K562 (cell line): Measurements from ENCODE around the gene PCDHGB1. TPM values are rescaled to one million over a fixed set of nuclear protein-coding genes. Genes with fewer than 3 reads are reported as not detected.

Experiments used
- ARHGAP35 ChIP-seq: fragments of 450-650 bp; IDR thresholded peaks from 2 replicates; pipeline ENCODE4 v1.6.1; 2018; ENCODE audit not compliant: partially characterized antibody
- CHD7 ChIP-seq: fragments of 200-600 bp; sonication (generic); IDR thresholded peaks from one replicate; pipeline ENCODE4 v1.6.1; 2012; ENCODE audit warnings: mild to moderate bottlenecking, low read depth, low read length, inconsistent platforms
- EZH2 ChIP-seq: IDR thresholded peaks from 2 replicates; pipeline ENCODE4 v1.6.1; 2012; ENCODE audit warnings: low read depth, mild to moderate bottlenecking, inconsistent platforms, low read length, borderline replicate concordance
- GTF3C2 ChIP-seq: IDR thresholded peaks from 3 replicates; pipeline ENCODE4 v1.6.1; 2011; ENCODE audit warnings: borderline replicate concordance, mild to moderate bottlenecking, moderate library complexity; ENCODE audit not compliant: insufficient read length; ENCODE audit errors: extremely low read depth
- HOXB6 ChIP-seq: fragments of 250-450 bp; sonication (Bioruptor Pico); IDR thresholded peaks from 2 replicates; pipeline ENCODE4 v1.5.1; 2022; ENCODE audit warnings: mild to moderate bottlenecking, borderline replicate concordance
- KAT8 ChIP-seq: fragments of 450-650 bp; IDR thresholded peaks from 2 replicates; pipeline ENCODE4 v1.6.1; 2016; ENCODE audit warnings: low read depth, mild to moderate bottlenecking
- MTA1 ChIP-seq: fragments of 450-650 bp; IDR thresholded peaks from 2 replicates; pipeline ENCODE4 v1.6.1; 2017; ENCODE audit warnings: borderline replicate concordance
- NELFE ChIP-seq: IDR thresholded peaks from 2 replicates; pipeline ENCODE4 v1.6.1; 2011; ENCODE audit warnings: mild to moderate bottlenecking; ENCODE audit not compliant: insufficient read depth, insufficient read length
- PHF8 ChIP-seq: fragments of 200-600 bp; sonication (generic); IDR thresholded peaks from 2 replicates; pipeline ENCODE4 v1.6.1; 2012; ENCODE audit warnings: mixed run types, mild to moderate bottlenecking, inconsistent platforms, low read length, moderate library complexity, borderline replicate concordance
- ZKSCAN1 ChIP-seq: fragments of 150-350 bp; IDR thresholded peaks from 2 replicates; pipeline ENCODE4 v1.6.1; 2016; ENCODE audit warnings: low read depth, low read length
- ZNF134 ChIP-seq: fragments of 250-450 bp; sonication (Bioruptor Pico); conservative IDR thresholded peaks from 2 replicates; pipeline ENCODE4 v1.4.0; 2020
- ZNF431 ChIP-seq: sonication (generic); formaldehyde crosslinking; IDR thresholded peaks from 2 replicates; pipeline ENCODE4 v1.8.0; 2022; ENCODE audit warnings: mild to moderate bottlenecking, missing genetic modification reagents
- polyA plus RNA-seq, 8 experiments: library from polyadenylated mRNA; depleted of rRNA in 4 of 8; stranded (reverse) in 5 of 8; unstranded in 3 of 8; fragments of >200 nt; fragmentation: Nextera tagmentation in 2 of 8; fragmentation: Illumina TruSeq in 1 of 8; extraction: Ambion mirVana in 2 of 8; extraction: Trizol in 1 of 8; gene quantifications; 2 replicates each; pipeline versions ENCODE4 v1.2.1 to v1.2.3, GENCODE V29; 2011 to 2014; ENCODE audit warnings: inconsistent platforms in 1 of 8, missing spikeins in 1 of 8
- total RNA-seq, 7 experiments: library from RNA; depleted of rRNA in 6 of 7; stranded (reverse); fragments of >200 nt in 6 of 7; fragmentation: Illumina TruSeq in 2 of 7; extraction: Trizol in 2 of 7; gene quantifications; 2 replicates each; pipeline versions ENCODE4 v1.2.1 to v1.2.3, GENCODE V29; 2011 to 2021; ENCODE audit warnings: low replicate concordance in 1 of 7

Gene PCDHGB1
- total and polyA plus RNA-seq, 9 of the 15 experiments (the other 6 are each of a cell fraction or from before 2014, with no cell fraction given): 0.06 to 0.20 (median 0.07) TPM; not detected in 2

- TF ChIP-seq EZH2 (no peak), CHD7 (no peak), KAT8 (peak; percentile 88; the same call in 1 of the 2 replicates), ZNF134 (CRISPR knock-in tag) (no peak), HOXB6 (CRISPR knock-in tag) (no peak), NELFE (no peak), ARHGAP35 (no peak), ZNF431 (CRISPR knock-in tag) (no peak), PHF8 (peak; percentile 99), MTA1 (no peak), ZKSCAN1 (no peak), GTF3C2 (no peak)
These were observed 29.4 kb upstream of the PCDHGB1 start, which contains the start of gene TAF7 (continued) for GRCh38 chr5:141320225-141321169.
